Measurements from ENCODE around the gene GFRA1. TPM values are rescaled to one million over a fixed set of nuclear protein-coding genes. Genes with fewer than 3 reads are reported as not detected.
A peak's percentile ranks its signal among the peaks of the same experiment; 100 is the strongest.

Gene GFRA1
- 100 to 1,000 TPM in 1 of 4 donors, 10 to 100 TPM in 3; 57.9 to 104 (median 61.6) TPM for total RNA-seq

GRCh38 chr10:116272440-116273283, at the start of gene GFRA1:
TSS of gene GFRA1 (minus strand) at chr10:116273206. CDS start at chr10:116272029, 1,177 bp downstream.
- H3K4me3 ChIP-seq: peak within 1 kb of the TSS; percentile 44 to 65 (median 48)
- peaks cover 0 to under 1% (median 0%) of the 10 kb centered on the region in 3 donors for H3K36me3 ChIP-seq
- no peaks in the 10 kb centered on the region for H3K9me3 ChIP-seq
- peaks cover 0 to 60% (median 0%) of the 10 kb centered on the region in 4 donors for H3K4me1 ChIP-seq
- H3K27me3 ChIP-seq: peaks cover 0 to 15% of the 10 kb centered on the region in 2 donors
- DNase-seq (ENCODE audit: low spot score in 2 of 2): no peak
- H3K27ac ChIP-seq: peak within 1 kb of the TSS; percentile 69 to 93 (median 86)
- TF ChIP-seq EP300 (IDR thresholded peaks at IDR 0.05): no peak
- TF ChIP-seq CTCF (IDR thresholded peaks at IDR 0.05): peak in 3 of 5 experiments; percentile 24 to 58 (median 39)
- no peak for TF ChIP-seq POLR2A (IDR thresholded peaks at IDR 0.05)
- 0 to 1% methylated on average over 53 to 54 of the region's 72 CpGs for WGBS, 2 donors

GRCh38 chr10:116316503-116316902, 43.5 kb upstream of the GFRA1 start:
- Histone ChIP-seq H3K4me3 (no peak overlapping the region), H3K27me3 (no peaks in the 10 kb centered on the region), H3K9me3 (no peaks in the 10 kb centered on the region), H3K36me3 (no peaks in the 10 kb centered on the region), H3K4me1 (no peaks in the 10 kb centered on the region), H3K27ac (no peak overlapping the region)
- no peak for DNase-seq (ENCODE audit: low spot score in 2 of 2)
- no peak for TF ChIP-seq CTCF (IDR thresholded peaks at IDR 0.05)
- TF ChIP-seq POLR2A (IDR thresholded peaks at IDR 0.05): no peak
- TF ChIP-seq EP300 (IDR thresholded peaks at IDR 0.05): no peak
- WGBS, 2 donors: 32 to 43% methylated on average over 2 of the region's 2 CpGs

GRCh38 chr10:116312548-116312947, 39.5 kb upstream of the GFRA1 start:
- 88 to 98% methylated on average over 4 of the region's 4 CpGs for WGBS, 2 donors
- TF ChIP-seq POLR2A (IDR thresholded peaks at IDR 0.05): no peak
- TF ChIP-seq EP300 (IDR thresholded peaks at IDR 0.05): no peak
- no peak for TF ChIP-seq CTCF (IDR thresholded peaks at IDR 0.05)
- H3K27me3 ChIP-seq: no peaks in the 10 kb centered on the region
- H3K4me1 ChIP-seq: no peaks in the 10 kb centered on the region
- H3K27ac ChIP-seq: no peak overlapping the region
- no peak for DNase-seq (ENCODE audit: low spot score in 2 of 2)
- no peaks in the 10 kb centered on the region for H3K9me3 ChIP-seq
- H3K36me3 ChIP-seq: no peaks in the 10 kb centered on the region
- H3K4me3 ChIP-seq: no peak overlapping the region

GRCh38 chr10:116311706-116312490, 38.9 kb upstream of the GFRA1 start:
- Histone ChIP-seq H3K9me3 (no peaks in the 10 kb centered on the region), H3K4me1 (no peaks in the 10 kb centered on the region), H3K27ac (no peak overlapping the region), H3K4me3 (no peak overlapping the region), H3K27me3 (no peaks in the 10 kb centered on the region), H3K36me3 (no peaks in the 10 kb centered on the region)
- 56 to 71% methylated on average over 2 of the region's 2 CpGs for WGBS, 2 donors
- no peak for DNase-seq (ENCODE audit: low spot score in 2 of 2)
- no peak for TF ChIP-seq POLR2A (IDR thresholded peaks at IDR 0.05)
- no peak for TF ChIP-seq CTCF (IDR thresholded peaks at IDR 0.05)
- no peak for TF ChIP-seq EP300 (IDR thresholded peaks at IDR 0.05)

- H3K4me1 ChIP-seq: no peaks in the 10 kb centered on the region
- H3K36me3 ChIP-seq: no peaks in the 10 kb centered on the region
- no peaks in the 10 kb centered on the region for H3K27me3 ChIP-seq
- no peak overlapping the region for H3K4me3 ChIP-seq
- no peaks in the 10 kb centered on the region for H3K9me3 ChIP-seq
- 94 to 98% methylated on average over 5 of the region's 5 CpGs for WGBS, 2 donors
- H3K27ac ChIP-seq: no peak overlapping the region
- no peak for DNase-seq (ENCODE audit: low spot score in 2 of 2)
- TF ChIP-seq POLR2A (IDR thresholded peaks at IDR 0.05): no peak
- no peak for TF ChIP-seq EP300 (IDR thresholded peaks at IDR 0.05)
- TF ChIP-seq CTCF (IDR thresholded peaks at IDR 0.05): no peak
These were observed 38.0 kb upstream of the GFRA1 start for GRCh38 chr10:116311016-116311415.
